Measurements from ENCODE around the gene SEMA4F.

- TF ChIP-seq CTCF (IDR thresholded peaks at IDR 0.05; ENCODE audit: low read depth, low read length, poor library complexity, severe bottlenecking) (no peak), EZH2phosphoT487 (IDR thresholded peaks at IDR 0.05; ENCODE audit: borderline replicate concordance, low read length) (no peak)
These were observed 37.9 kb downstream of the SEMA4F start for GRCh38 chr2:74691929-74692328.

Data from DOHH2 (cell line).